Measurements from ENCODE around the gene C6orf47. TPM values are rescaled to one million over a fixed set of nuclear protein-coding genes. Genes with fewer than 3 reads are reported as not detected.

C6orf47 gene
- polyA plus RNA-seq, 1 donor from 2014 or later: 17.2 TPM

DNA sequence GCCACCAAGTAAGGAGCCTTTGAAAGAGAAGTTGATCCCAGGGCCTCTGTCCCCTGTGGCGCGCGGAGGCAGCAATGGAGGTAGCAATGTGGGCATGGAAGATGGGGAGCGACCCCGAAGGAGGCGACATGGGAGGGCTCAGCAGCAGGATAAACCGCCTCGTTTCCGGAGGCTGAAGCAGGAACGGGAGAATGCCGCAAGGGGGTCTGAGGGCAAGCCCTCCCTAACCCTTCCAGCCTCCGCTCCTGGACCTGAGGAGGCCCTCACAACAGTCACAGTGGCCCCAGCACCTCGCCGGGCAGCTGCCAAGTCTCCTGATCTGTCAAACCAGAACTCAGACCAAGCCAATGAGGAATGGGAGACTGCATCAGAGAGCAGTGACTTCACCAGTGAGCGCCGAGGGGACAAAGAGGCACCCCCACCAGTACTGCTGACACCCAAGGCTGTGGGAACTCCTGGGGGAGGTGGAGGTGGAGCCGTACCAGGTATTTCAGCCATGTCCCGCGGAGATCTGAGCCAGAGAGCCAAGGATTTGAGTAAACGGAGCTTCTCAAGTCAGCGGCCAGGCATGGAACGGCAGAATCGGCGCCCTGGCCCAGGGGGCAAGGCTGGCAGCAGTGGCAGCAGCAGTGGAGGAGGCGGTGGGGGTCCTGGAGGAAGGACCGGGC lies 28.2 kb downstream of the C6orf47 start:
- no peaks in the 10 kb centered on the region for H3K36me3 ChIP-seq (ENCODE audit: insufficient read depth, low read length)
- H3F3A ChIP-seq (ENCODE audit: insufficient read depth, low read length, poor library complexity, severe bottlenecking): no peaks in the 10 kb centered on the region
- no peak overlapping the region for H3K4me2 ChIP-seq (ENCODE audit: low read length)
- no peak overlapping the region for H2AFZ ChIP-seq (ENCODE audit: low read depth, low read length)
- no peak for TF ChIP-seq MXI1 (conservative IDR thresholded peaks at IDR 0.05; ENCODE audit: poor library complexity, severe bottlenecking)
- no peak for TF ChIP-seq RAD21 (conservative IDR thresholded peaks at IDR 0.05)
- TF ChIP-seq EZH2 (IDR thresholded peaks at IDR 0.05; ENCODE audit: borderline replicate concordance, insufficient read depth, low read length, poor library complexity, severe bottlenecking): no peak
- no peak for TF ChIP-seq EP300 (conservative IDR thresholded peaks at IDR 0.05; ENCODE audit: poor library complexity, severe bottlenecking)
- no peaks in the 10 kb centered on the region for H3K9me3 ChIP-seq (ENCODE audit: low read length)
- peaks cover 3% of the 10 kb centered on the region for H3K79me2 ChIP-seq (replicated peaks; ENCODE audit: insufficient read depth, low read length)
- H3K27me3 ChIP-seq (ENCODE audit: insufficient read depth, low read depth, low read length): no peaks in the 10 kb centered on the region
- H3K9ac ChIP-seq (ENCODE audit: low read length): no peak overlapping the region
- H3K9me2 ChIP-seq (ENCODE audit: insufficient read depth, low read length): no peaks in the 10 kb centered on the region
- no peak overlapping the region for H3K4me3 ChIP-seq (ENCODE audit: low read length)
- no peaks in the 10 kb centered on the region for H4K20me1 ChIP-seq (ENCODE audit: insufficient read depth)
- no peak overlapping the region for H3K27ac ChIP-seq (ENCODE audit: low read length)

- no peaks in the 10 kb centered on the region for H3K27me3 ChIP-seq (ENCODE audit: insufficient read depth, low read depth, low read length)
- no peaks in the 10 kb centered on the region for H3K36me3 ChIP-seq (ENCODE audit: insufficient read depth, low read length)
- no peaks in the 10 kb centered on the region for H3K9me3 ChIP-seq (ENCODE audit: low read length)
- no peak overlapping the region for H3K9ac ChIP-seq (ENCODE audit: low read length)
- H2AFZ ChIP-seq (ENCODE audit: low read depth, low read length): no peak overlapping the region
- peaks cover 5% of the 10 kb centered on the region for H3K79me2 ChIP-seq (replicated peaks; ENCODE audit: insufficient read depth, low read length)
- no peak overlapping the region for H3K4me3 ChIP-seq (ENCODE audit: low read length)
- H3F3A ChIP-seq (ENCODE audit: insufficient read depth, low read length, poor library complexity, severe bottlenecking): no peaks in the 10 kb centered on the region
- H3K4me2 ChIP-seq (ENCODE audit: low read length): no peak overlapping the region
- no peaks in the 10 kb centered on the region for H3K9me2 ChIP-seq (ENCODE audit: insufficient read depth, low read length)
- H3K27ac ChIP-seq (ENCODE audit: low read length): no peak overlapping the region
- TF ChIP-seq TAF1 (IDR thresholded peaks at IDR 0.05; ENCODE audit: low read depth): no peak
- TF ChIP-seq POLR2AphosphoS5 (IDR thresholded peaks at IDR 0.05): no peak
- TF ChIP-seq SMC3 (conservative IDR thresholded peaks at IDR 0.05; ENCODE audit: poor library complexity): no peak
- no peak for TF ChIP-seq EZH2 (IDR thresholded peaks at IDR 0.05; ENCODE audit: borderline replicate concordance, insufficient read depth, low read length, poor library complexity, severe bottlenecking)
- no peaks in the 10 kb centered on the region for H4K20me1 ChIP-seq (ENCODE audit: insufficient read depth)
Observed at GRCh38 chr6:31631681-31632278, 28.8 kb downstream of the C6orf47 start.

- Histone ChIP-seq H3K27ac (ENCODE audit: low read length) (no peak overlapping the region), H3K4me3 (ENCODE audit: low read length) (no peak overlapping the region), H3K27me3 (ENCODE audit: insufficient read depth, low read depth, low read length) (no peaks in the 10 kb centered on the region), H3K4me2 (ENCODE audit: low read length) (no peak overlapping the region), H3K36me3 (ENCODE audit: insufficient read depth, low read length) (no peaks in the 10 kb centered on the region), H3K9me3 (ENCODE audit: low read length) (no peaks in the 10 kb centered on the region), H3F3A (ENCODE audit: insufficient read depth, low read length, poor library complexity, severe bottlenecking) (no peaks in the 10 kb centered on the region), H3K79me2 (replicated peaks; ENCODE audit: insufficient read depth, low read length) (peaks cover 9% of the 10 kb centered on the region), H3K9ac (ENCODE audit: low read length) (no peak overlapping the region), H3K9me2 (ENCODE audit: insufficient read depth, low read length) (no peaks in the 10 kb centered on the region), H4K20me1 (ENCODE audit: insufficient read depth) (no peaks in the 10 kb centered on the region), H2AFZ (ENCODE audit: low read depth, low read length) (no peak overlapping the region)
- TF ChIP-seq TAF1 (IDR thresholded peaks at IDR 0.05; ENCODE audit: low read depth): no peak
- no peak for TF ChIP-seq POLR2AphosphoS5 (IDR thresholded peaks at IDR 0.05)
- no peak for TF ChIP-seq REST (IDR thresholded peaks at IDR 0.05; ENCODE audit: borderline replicate concordance)
- TF ChIP-seq RAD21 (conservative IDR thresholded peaks at IDR 0.05): no peak
- TF ChIP-seq EP300 (conservative IDR thresholded peaks at IDR 0.05; ENCODE audit: poor library complexity, severe bottlenecking): no peak
- TF ChIP-seq, protein P1, sequence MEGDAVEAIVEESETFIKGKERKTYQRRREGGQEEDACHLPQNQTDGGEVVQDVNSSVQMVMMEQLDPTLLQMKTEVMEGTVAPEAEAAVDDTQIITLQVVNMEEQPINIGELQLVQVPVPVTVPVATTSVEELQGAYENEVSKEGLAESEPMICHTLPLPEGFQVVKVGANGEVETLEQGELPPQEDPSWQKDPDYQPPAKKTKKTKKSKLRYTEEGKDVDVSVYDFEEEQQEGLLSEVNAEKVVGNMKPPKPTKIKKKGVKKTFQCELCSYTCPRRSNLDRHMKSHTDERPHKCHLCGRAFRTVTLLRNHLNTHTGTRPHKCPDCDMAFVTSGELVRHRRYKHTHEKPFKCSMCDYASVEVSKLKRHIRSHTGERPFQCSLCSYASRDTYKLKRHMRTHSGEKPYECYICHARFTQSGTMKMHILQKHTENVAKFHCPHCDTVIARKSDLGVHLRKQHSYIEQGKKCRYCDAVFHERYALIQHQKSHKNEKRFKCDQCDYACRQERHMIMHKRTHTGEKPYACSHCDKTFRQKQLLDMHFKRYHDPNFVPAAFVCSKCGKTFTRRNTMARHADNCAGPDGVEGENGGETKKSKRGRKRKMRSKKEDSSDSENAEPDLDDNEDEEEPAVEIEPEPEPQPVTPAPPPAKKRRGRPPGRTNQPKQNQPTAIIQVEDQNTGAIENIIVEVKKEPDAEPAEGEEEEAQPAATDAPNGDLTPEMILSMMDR (IDR thresholded peaks at IDR 0.05; ENCODE audit: poor library complexity, severe bottlenecking): no peak
- no peak for TF ChIP-seq EZH2 (IDR thresholded peaks at IDR 0.05; ENCODE audit: borderline replicate concordance, insufficient read depth, low read length, poor library complexity, severe bottlenecking)
- TF ChIP-seq SMC3 (conservative IDR thresholded peaks at IDR 0.05; ENCODE audit: poor library complexity): no peak
- no peak for TF ChIP-seq MXI1 (conservative IDR thresholded peaks at IDR 0.05; ENCODE audit: poor library complexity, severe bottlenecking)
Observed at GRCh38 chr6:31631209-31631608, 29.4 kb downstream of the C6orf47 start.

Data from neural cell (in vitro differentiated cells).